Activated CD8-positive, alpha-beta memory T cell treated with anti-CD3 and anti-CD28 coated beads for 24 hours (primary cell): Measurements from ENCODE around the gene PDXDC1.
"Not testable (repeated sequence)": the region's sequence is repeated elsewhere in the genome, so short reads cannot be mapped to it uniquely, and the experiment has no call there.

ENCODE experiments used
- DNase-seq: peaks from one replicate; pipeline ENCODE4 v3.0.0-alpha.2; 2020

The PDXDC1 gene

GRCh38 chr16:14973785-14974322 lies 972 bp upstream of the PDXDC1 start:
- DNase-seq = not testable (repeated sequence)

- DNase-seq = not testable (repeated sequence)
Observed at GRCh38 chr16:14974331-14974655, 533 bp upstream of the PDXDC1 start.

DNA sequence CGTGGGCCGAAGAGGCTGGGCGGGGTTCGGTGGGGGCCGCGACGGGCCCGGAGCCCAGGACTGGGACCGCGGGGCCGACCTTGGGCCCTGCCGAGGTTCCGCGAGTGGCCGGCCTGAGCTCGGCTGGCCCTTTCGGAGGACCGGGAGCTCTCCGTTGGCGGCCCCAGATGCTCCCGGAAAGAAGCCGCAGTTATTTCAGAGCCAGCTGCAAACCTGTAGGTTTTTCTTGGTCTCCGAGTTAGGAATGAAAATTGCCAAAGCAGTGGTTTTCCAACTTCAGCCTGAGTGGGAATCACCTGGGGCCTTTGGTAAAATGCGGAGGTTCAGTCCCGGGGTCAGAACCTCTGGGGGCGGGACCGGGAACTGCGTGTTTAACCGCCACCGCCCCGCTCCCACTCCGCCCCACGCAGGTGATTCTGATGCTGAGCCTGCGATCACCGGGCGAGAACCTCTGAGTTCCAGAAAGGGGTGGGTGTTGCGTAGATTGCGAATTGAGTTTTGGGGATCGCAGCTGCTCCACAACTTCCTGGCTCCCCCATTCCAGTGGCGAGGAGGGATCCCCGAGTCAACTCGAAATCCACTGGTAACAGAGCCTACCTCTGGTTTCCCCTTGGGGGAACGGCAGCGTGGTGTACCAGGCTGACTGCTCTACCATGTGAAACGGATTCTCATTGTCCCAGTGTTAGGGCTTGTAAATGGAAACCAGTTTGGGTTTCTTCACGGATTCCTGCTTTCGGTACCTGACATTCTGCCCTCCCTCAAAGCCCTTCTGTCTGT lies 780 bp downstream of the PDXDC1 start:
- DNase-seq = peak; percentile 84

DNA sequence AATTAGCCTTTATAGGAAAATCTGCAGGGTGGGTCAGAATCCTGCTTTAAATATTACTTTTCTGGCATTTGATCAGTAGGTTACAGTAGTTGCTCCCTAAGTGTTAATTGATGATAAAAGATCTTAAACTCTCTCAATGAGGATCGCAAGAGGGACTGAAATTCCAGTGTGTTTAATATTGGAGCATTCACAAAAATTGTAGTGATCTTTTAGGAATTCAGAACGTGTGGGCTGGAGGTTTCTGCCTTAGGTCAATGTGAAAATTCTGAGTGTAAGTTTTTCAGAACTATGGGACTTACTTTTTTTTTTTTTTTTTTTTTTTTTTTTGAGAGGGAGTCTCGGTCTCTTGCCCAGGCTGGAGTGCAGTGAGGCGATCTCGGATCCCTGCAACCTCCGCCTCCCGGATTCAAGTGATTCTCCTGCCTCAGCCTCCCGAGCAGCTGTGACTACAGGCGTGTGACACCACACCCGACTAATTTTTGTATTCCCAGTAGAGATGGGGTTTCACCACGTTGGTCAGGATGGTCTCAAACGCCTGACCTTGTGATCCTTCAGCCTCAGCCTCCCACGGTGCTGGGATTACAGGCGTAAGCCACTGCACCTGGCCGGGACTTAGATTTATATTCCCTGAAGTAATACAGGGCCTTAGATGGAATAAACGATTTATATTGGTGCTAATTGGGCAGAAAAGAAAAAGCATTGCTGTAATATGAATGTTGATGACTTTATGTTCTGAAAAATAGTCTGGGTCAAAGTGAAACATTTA lies 2.3 kb downstream of the PDXDC1 start:
- not testable (repeated sequence) for DNase-seq

DNA sequence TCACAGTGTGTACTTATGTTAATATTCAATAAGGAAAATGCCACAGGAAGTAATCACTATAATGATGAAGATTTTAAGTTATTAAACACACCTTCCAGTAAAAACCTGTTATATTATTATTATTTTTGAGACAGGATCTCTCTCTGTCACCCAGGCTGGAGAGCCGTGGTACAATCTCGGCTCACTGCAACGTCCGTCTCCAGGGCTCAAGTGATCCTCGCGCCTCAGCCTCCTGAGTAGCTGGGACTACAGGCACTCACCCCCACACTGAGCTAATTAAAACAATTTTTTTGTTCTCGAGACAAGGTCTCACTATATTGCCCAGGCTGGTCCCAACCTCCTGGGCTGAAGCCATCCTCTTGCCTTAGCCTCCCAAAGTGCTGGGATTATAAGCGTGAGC lies 3.5 kb downstream of the PDXDC1 start:
- not testable (repeated sequence) for DNase-seq

DNA sequence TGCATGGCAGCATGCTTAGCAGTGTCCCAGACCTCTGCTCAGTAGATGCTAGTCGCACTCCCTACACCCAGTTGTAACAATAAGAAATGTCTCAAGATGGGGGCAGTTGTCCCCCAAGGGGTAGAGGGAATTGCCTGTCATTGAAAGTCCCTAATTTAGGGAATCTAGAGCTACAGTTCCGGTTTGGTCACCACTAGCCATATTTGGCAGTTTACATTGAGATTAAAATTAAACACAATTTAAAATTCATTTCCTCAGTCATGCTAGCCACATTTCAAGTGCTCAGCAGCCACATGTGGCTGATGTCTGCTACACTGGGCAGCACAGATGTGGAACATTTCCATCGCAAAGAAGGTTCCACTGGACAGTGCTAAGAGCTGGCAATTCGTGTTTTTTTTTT lies 4.1 kb downstream of the PDXDC1 start:
- DNase-seq = not testable (repeated sequence)

GRCh38 chr16:14981234-14981633 lies 6.4 kb downstream of the PDXDC1 start:
- not testable (repeated sequence) for DNase-seq

DNA sequence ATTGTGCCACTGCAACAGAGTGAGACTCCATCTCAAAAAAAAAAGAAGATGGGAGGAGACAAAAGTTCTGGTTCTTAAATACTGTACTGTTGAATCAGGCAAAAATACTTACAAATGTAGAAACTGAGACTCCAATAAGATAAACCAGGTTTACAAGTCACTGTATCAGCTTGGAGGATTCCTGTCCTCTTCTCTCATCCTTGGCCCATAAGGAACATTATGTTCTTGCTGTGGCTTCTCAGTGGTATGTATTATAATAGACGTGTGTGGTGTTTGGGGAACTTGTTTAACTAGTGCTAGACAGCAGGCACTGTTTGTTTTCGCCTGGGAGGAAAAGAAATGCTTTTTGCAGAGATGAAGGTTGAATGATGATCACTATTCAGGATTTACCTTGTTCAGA lies 7.7 kb downstream of the PDXDC1 start:
- DNase-seq = not testable (repeated sequence)

DNA sequence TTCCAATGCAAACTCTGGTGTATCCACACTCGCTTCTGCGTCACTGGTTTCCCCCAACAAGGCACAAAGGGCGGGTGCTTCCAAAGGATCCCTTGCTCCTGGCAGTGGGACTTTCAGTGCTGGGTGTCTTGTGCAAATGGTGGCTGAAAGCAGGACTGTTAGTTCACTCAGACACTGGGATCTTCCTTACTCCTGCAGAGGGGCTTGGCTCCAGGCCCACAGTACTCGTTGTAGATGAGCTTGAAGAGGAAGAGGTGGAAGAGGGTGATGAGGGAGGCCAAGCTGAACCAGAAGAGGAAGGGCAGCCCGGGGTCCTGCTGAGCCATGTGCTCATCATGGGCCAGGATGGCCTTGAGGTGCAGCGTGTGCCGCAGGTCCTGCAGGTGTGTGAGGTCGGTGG lies 13.3 kb downstream of the PDXDC1 start:
- DNase-seq = not testable (repeated sequence)

- not testable (repeated sequence) for DNase-seq
Observed at GRCh38 chr16:14988661-14989191, 13.9 kb downstream of the PDXDC1 start.

- DNase-seq = not testable (repeated sequence)
Observed at GRCh38 chr16:14989291-14990281, 14.8 kb downstream of the PDXDC1 start.

DNA sequence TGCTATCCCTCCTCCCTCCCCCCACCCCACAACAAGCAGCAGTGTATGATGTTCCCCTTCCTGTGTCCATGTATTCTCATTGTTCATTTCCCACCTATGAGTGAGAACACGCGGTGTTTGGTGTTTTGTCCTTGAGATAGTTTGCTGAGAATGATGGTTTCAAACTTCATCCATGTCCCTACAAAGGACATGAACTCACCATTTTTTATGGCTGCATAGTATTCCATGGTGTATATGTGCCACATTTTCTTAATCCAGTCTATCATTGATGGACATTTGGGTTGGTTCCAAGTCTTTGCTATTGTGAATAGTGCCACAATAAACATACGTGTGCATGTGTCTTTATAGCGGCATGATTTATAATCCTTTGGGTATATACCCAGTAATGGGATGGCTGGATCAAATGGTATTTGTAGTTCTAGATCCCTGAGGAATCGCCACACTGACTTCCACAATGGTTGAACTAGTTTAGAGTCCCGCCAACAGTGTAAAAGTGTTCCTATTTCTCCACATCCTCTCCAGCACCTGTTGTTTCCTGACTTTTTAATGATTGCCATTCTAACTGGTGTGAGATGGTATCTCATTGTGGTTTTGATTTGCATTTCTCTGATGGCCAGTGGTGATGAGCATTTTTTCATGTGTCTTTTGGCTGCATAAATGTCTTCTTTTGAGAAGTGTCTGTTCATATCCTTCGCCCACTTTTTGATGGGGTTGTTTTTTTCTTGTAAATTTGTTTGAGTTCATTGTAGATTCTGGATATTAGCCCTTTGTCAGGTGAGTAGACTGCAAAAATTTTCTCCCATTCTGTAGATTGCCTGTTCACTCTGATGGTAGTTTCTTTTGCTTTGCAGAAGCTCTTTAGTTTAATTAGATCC lies 18.7 kb downstream of the PDXDC1 start:
- DNase-seq = not testable (repeated sequence)

- DNase-seq = not testable (repeated sequence)
Observed at GRCh38 chr16:14996702-14997101, 21.9 kb downstream of the PDXDC1 start.

- DNase-seq = not testable (repeated sequence)
Observed at GRCh38 chr16:14998300-14998699, 23.5 kb downstream of the PDXDC1 start.

- DNase-seq = not testable (repeated sequence)
Observed at GRCh38 chr16:14999845-15000244, 25.0 kb downstream of the PDXDC1 start.

GRCh38 chr16:15002448-15002847 lies 27.6 kb downstream of the PDXDC1 start:
- DNase-seq = not testable (repeated sequence)

GRCh38 chr16:15005357-15006132 lies 30.7 kb downstream of the PDXDC1 start:
- DNase-seq = not testable (repeated sequence)

GRCh38 chr16:15008647-15009046 lies 33.8 kb downstream of the PDXDC1 start:
- not testable (repeated sequence) for DNase-seq

- DNase-seq = not testable (repeated sequence)
Observed at GRCh38 chr16:15012941-15013340, 38.1 kb downstream of the PDXDC1 start.

- DNase-seq = not testable (repeated sequence)
Observed at GRCh38 chr16:15015671-15016070, 40.8 kb downstream of the PDXDC1 start.
